Astrocyte (in vitro differentiated cells and primary cell): Measurements from ENCODE around the gene RPS23.

Source experiments
- EZH2 ChIP-seq: IDR thresholded peaks from 2 replicates; pipeline ENCODE4 v1.6.1; 2012; ENCODE audit warnings: mild to moderate bottlenecking, low read length, inconsistent platforms; ENCODE audit not compliant: insufficient read depth
- TF ChIP-seq, protein P1 (sequence below): IDR thresholded peaks from 2 replicates; pipeline ENCODE4 v1.5.1; 2011; ENCODE audit warnings: low read depth, mild to moderate bottlenecking, inconsistent platforms, low read length, moderate library complexity; ENCODE audit not compliant: insufficient read depth

DNA sequence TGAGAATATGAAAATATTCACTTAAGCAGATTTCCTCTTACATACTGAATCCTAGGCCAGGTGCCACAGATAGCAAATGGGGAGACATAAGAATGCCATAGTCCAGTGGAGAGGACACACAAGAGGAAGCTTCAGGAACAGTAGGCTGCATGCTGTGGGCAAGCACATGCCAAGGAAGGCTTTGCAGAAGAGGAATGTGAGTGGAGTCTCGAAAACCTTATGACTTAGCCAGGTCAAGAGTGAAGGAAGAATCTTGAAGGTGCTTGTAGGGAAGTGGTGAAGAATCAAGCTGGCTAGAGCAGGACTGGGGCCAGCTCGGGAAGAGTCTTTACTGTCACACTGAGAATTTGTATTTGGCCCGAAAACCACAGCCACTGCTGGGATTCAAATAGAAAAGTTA lies 20.4 kb downstream of the RPS23 start:
- TF ChIP-seq, protein P1, sequence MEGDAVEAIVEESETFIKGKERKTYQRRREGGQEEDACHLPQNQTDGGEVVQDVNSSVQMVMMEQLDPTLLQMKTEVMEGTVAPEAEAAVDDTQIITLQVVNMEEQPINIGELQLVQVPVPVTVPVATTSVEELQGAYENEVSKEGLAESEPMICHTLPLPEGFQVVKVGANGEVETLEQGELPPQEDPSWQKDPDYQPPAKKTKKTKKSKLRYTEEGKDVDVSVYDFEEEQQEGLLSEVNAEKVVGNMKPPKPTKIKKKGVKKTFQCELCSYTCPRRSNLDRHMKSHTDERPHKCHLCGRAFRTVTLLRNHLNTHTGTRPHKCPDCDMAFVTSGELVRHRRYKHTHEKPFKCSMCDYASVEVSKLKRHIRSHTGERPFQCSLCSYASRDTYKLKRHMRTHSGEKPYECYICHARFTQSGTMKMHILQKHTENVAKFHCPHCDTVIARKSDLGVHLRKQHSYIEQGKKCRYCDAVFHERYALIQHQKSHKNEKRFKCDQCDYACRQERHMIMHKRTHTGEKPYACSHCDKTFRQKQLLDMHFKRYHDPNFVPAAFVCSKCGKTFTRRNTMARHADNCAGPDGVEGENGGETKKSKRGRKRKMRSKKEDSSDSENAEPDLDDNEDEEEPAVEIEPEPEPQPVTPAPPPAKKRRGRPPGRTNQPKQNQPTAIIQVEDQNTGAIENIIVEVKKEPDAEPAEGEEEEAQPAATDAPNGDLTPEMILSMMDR: no peak
- no peak for TF ChIP-seq EZH2
